Fibroblast of lung (primary cell): ENCODE measurements around the gene VCP. TPM values are rescaled to one million over a fixed set of nuclear protein-coding genes. Genes with fewer than 3 reads are reported as not detected.

Experiments
- DNase-seq, 2 donors: peaks; one replicate each; pipeline versions ENCODE4 v3.0.0 to v3.0.0-alpha.2; 2010; ENCODE audit warnings: low read depth in 2 of 2
- H2AFZ ChIP-seq: 2 replicates; pipeline ENCODE4 v1.5.1; 2012; ENCODE audit warnings: low read length, control low read depth, inconsistent platforms
- H3K27ac ChIP-seq: 2 replicates; pipeline ENCODE4 v1.5.1; 2011; ENCODE audit warnings: low read length, control low read depth; ENCODE audit not compliant: insufficient read depth
- H3K27me3 ChIP-seq: 2 replicates; pipeline ENCODE4 v1.5.1; 2011; ENCODE audit warnings: mild to moderate bottlenecking, low read length; ENCODE audit not compliant: control insufficient read depth, insufficient read depth
- H3K36me3 ChIP-seq: 2 replicates; pipeline ENCODE4 v1.5.1; 2011; ENCODE audit warnings: low read length; ENCODE audit not compliant: control insufficient read depth, insufficient read depth
- H3K4me1 ChIP-seq: 2 replicates; pipeline ENCODE4 v1.5.1; 2011; ENCODE audit warnings: low read length; ENCODE audit not compliant: control insufficient read depth, insufficient read depth; ENCODE audit errors: extremely low read depth
- H3K4me2 ChIP-seq: 2 replicates; pipeline ENCODE4 v1.5.1; 2011; ENCODE audit warnings: low read length, control low read depth; ENCODE audit not compliant: insufficient read depth; ENCODE audit errors: extremely low read depth
- H3K4me3 ChIP-seq, 4 experiments: fragments of 200-600 bp in 1 of 4; sonication (generic) in 1 of 4; replicated peaks in 1 of 4; 2 replicates each; pipeline ENCODE4 v1.5.1; 2011 to 2016; ENCODE audit warnings: low read length in 4 of 4, low read depth in 3 of 4, mild to moderate bottlenecking in 3 of 4, control low read depth in 2 of 4, inconsistent platforms in 1 of 4, mixed read lengths in 1 of 4; ENCODE audit not compliant: insufficient read depth in 1 of 4; ENCODE audit errors: control extremely low read depth in 1 of 4
- H3K79me2 ChIP-seq: 2 replicates; pipeline ENCODE4 v1.5.1; 2012; ENCODE audit warnings: mild to moderate bottlenecking, low read length, inconsistent platforms; ENCODE audit not compliant: control insufficient read depth, insufficient read depth
- H3K9ac ChIP-seq: 2 replicates; pipeline ENCODE4 v1.5.1; 2011; ENCODE audit warnings: mild to moderate bottlenecking, low read length, control low read depth; ENCODE audit not compliant: insufficient read depth
- H3K9me3 ChIP-seq: 2 replicates; pipeline ENCODE4 v1.5.1; 2012; ENCODE audit warnings: low read depth, low read length; ENCODE audit not compliant: control insufficient read depth, insufficient read depth
- H4K20me1 ChIP-seq: 2 replicates; pipeline ENCODE4 v1.5.1; 2011; ENCODE audit warnings: low read length; ENCODE audit not compliant: control insufficient read depth, insufficient read depth; ENCODE audit errors: extremely low read depth
- CTCF ChIP-seq, 2 donors: IDR thresholded peaks in 1 of 2; conservative IDR thresholded peaks in 1 of 2; 1 replicate in 1 of 2; 2 replicates in 1 of 2; pipeline ENCODE4 v1.5.1; 2011 to 2012; ENCODE audit warnings: low read length in 2 of 2, control low read depth in 1 of 2, inconsistent platforms in 1 of 2, low read depth in 1 of 2, mild to moderate bottlenecking in 1 of 2
- EZH2 ChIP-seq: IDR thresholded peaks from 2 replicates; pipeline ENCODE4 v1.5.1; 2012; ENCODE audit warnings: low read length, control low read depth, mild to moderate bottlenecking; ENCODE audit errors: missing control alignments
- polyA plus RNA-seq, 2 donors: library from polyadenylated mRNA; depleted of rRNA in 1 of 2; stranded (reverse) in 1 of 2; unstranded in 1 of 2; fragments of >200 nt; gene quantifications; 2 replicates each; pipeline ENCODE4 v1.2.1, GENCODE V29; 2011 to 2012; ENCODE audit warnings: missing spikeins in 1 of 2
- total RNA-seq: library from RNA; depleted of rRNA; stranded (reverse); fragments of >200 nt; gene quantifications from 2 replicates; pipeline ENCODE4 v1.2.1, GENCODE V29; 2014

The VCP gene
- total and polyA plus RNA-seq, 2 donors (not counting 1 experiment from before 2014, with no cell fraction given): 298 to 340 TPM

- TF ChIP-seq CTCF (conservative IDR thresholded peaks at IDR 0.05 in 1 of 2, IDR thresholded peaks at IDR 0.05 in 1 of 2; ENCODE audit: low read depth in 1 of 2, low read length in 2 of 2): no peak
- TF ChIP-seq EZH2: no peak
- no peak overlapping the region for H3K4me3 ChIP-seq
- no peak overlapping the region for H3K27ac ChIP-seq
- no peaks in the 10 kb centered on the region for H4K20me1 ChIP-seq
- no peak for DNase-seq
- H2AFZ ChIP-seq: no peak overlapping the region
- H3K36me3 ChIP-seq: peaks cover 21% of the 10 kb centered on the region
- no peak overlapping the region for H3K4me2 ChIP-seq
- H3K9me3 ChIP-seq: no peaks in the 10 kb centered on the region
- no peak overlapping the region for H3K9ac ChIP-seq
- peaks cover 33% of the 10 kb centered on the region for H3K79me2 ChIP-seq
- H3K27me3 ChIP-seq: no peaks in the 10 kb centered on the region
- H3K4me1 ChIP-seq: peaks cover 15% of the 10 kb centered on the region
Observed at GRCh38 chr9:35105571-35106342, 33.3 kb upstream of the VCP start.

- TF ChIP-seq CTCF (conservative IDR thresholded peaks at IDR 0.05 in 1 of 2, IDR thresholded peaks at IDR 0.05 in 1 of 2; ENCODE audit: low read depth in 1 of 2, low read length in 2 of 2) (no peak), EZH2 (no peak)
- H3K36me3 ChIP-seq: peaks cover 21% of the 10 kb centered on the region
- no peak overlapping the region for H3K4me3 ChIP-seq
- H3K79me2 ChIP-seq: peaks cover 27% of the 10 kb centered on the region
- H4K20me1 ChIP-seq: no peaks in the 10 kb centered on the region
- H3K27ac ChIP-seq: no peak overlapping the region
- H3K9ac ChIP-seq: no peak overlapping the region
- DNase-seq: no peak
- H2AFZ ChIP-seq: no peak overlapping the region
- peaks cover 10% of the 10 kb centered on the region for H3K4me1 ChIP-seq
- H3K27me3 ChIP-seq: no peaks in the 10 kb centered on the region
- no peaks in the 10 kb centered on the region for H3K9me3 ChIP-seq
- H3K4me2 ChIP-seq: no peak overlapping the region
Observed at GRCh38 chr9:35105126-35105525, 32.7 kb upstream of the VCP start.

- Histone ChIP-seq H3K4me3 (no peak overlapping the region), H2AFZ (no peak overlapping the region), H3K27ac (peak overlapping the region; percentile 93), H3K4me1 (peaks cover 8% of the 10 kb centered on the region), H3K27me3 (no peaks in the 10 kb centered on the region), H3K36me3 (peaks cover 21% of the 10 kb centered on the region), H3K4me2 (no peak overlapping the region), H3K79me2 (peaks cover 22% of the 10 kb centered on the region), H3K9me3 (no peaks in the 10 kb centered on the region), H3K9ac (no peak overlapping the region), H4K20me1 (no peaks in the 10 kb centered on the region)
- no peak for TF ChIP-seq EZH2
- TF ChIP-seq CTCF (conservative IDR thresholded peaks at IDR 0.05 in 1 of 2, IDR thresholded peaks at IDR 0.05 in 1 of 2; ENCODE audit: low read depth in 1 of 2, low read length in 2 of 2): no peak
- DNase-seq: no peak
Observed at GRCh38 chr9:35104586-35104985, 32.2 kb upstream of the VCP start.
